Measurements from ENCODE around the gene ATP8A1. TPM values are rescaled to one million over a fixed set of nuclear protein-coding genes. Genes with fewer than 3 reads are reported as not detected.

Gene ATP8A1
- total and polyA plus RNA-seq, 8 donors: 21.5 to 60.9 (median 36.6) TPM

DNA sequence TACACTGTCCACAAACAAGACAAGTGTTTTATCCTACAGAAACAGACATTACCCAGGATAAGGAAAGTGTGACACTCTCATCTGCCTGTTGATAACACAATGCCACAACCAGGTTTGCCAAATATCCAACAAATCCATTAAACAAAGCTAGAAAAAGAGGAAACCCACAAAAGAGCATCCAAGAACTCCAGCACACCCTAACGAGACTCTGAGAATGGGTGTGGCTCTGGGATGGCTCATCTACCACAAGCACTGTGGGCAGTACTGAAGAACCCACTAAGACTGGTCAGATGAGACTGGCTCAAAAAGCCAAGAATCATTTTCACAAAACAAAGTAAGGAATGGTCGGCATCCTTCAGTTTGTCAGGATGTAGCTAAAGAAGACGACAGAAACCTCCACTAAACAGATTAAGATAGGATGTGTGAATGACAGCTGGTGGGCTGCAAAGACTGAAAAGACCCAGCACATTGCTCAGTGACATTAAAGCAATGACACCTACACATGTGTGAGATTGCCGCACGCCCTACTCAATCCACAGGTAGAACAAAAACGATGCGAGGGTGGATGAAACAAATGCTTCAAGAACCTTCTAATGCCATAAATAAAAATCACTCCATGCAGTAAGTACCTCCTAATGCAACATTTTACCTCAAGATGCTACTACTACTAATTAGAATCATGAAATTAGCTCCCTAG lies 14.7 kb downstream of the ATP8A1 start:
- intact Hi-C loops (cut with DNase I): no loop called here
- Histone ChIP-seq H3K4me3 (no peak overlapping the region), H3K4me1 (peaks cover 0 to 23% of the 10 kb centered on the region in 2 donors), H3K9me3 (no peaks in the 10 kb centered on the region), H3K36me3 (no peaks in the 10 kb centered on the region), H3K27me3 (no peaks in the 10 kb centered on the region), H3K27ac (no peak overlapping the region)
- TF ChIP-seq, protein P1, sequence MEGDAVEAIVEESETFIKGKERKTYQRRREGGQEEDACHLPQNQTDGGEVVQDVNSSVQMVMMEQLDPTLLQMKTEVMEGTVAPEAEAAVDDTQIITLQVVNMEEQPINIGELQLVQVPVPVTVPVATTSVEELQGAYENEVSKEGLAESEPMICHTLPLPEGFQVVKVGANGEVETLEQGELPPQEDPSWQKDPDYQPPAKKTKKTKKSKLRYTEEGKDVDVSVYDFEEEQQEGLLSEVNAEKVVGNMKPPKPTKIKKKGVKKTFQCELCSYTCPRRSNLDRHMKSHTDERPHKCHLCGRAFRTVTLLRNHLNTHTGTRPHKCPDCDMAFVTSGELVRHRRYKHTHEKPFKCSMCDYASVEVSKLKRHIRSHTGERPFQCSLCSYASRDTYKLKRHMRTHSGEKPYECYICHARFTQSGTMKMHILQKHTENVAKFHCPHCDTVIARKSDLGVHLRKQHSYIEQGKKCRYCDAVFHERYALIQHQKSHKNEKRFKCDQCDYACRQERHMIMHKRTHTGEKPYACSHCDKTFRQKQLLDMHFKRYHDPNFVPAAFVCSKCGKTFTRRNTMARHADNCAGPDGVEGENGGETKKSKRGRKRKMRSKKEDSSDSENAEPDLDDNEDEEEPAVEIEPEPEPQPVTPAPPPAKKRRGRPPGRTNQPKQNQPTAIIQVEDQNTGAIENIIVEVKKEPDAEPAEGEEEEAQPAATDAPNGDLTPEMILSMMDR (IDR thresholded peaks at IDR 0.05): no peak
- ATAC-seq (no peak), DNase-seq (no peak)

DNA sequence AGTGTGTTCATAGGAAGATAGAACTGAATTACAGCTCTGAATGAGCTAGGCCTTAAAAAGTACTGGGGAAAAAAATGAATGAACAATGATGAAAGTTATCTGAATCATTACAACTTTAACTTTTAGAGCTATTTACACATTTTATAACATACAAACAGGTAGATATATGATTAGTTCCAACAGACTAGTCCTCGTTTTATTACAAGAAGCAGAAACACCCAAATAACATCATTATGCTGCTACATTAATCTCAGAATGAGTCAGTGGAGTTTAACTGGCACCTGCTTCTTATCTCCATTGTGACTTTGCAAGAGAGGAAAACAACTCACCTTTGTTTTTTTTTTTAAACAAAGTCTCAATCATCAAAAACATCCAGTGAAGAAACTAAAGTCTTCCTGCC lies 15.2 kb downstream of the ATP8A1 start:
- intact Hi-C loops (cut with DNase I): no loop called here
- Histone ChIP-seq H3K36me3 (no peaks in the 10 kb centered on the region), H3K4me3 (no peak overlapping the region), H3K27me3 (no peaks in the 10 kb centered on the region), H3K27ac (no peak overlapping the region), H3K9me3 (no peaks in the 10 kb centered on the region), H3K4me1 (peaks cover 0 to 27% of the 10 kb centered on the region in 2 donors)
- TF ChIP-seq, protein P1 (IDR thresholded peaks at IDR 0.05): no peak
- ATAC-seq (no peak), DNase-seq (no peak)

- H3K4me1 ChIP-seq: peaks cover 0 to 27% of the 10 kb centered on the region in 2 donors
- intact Hi-C loops (cut with DNase I): no loop called here
- no peak overlapping the region for H3K4me3 ChIP-seq
- H3K27me3 ChIP-seq: no peaks in the 10 kb centered on the region
- DNase-seq (no peak), ATAC-seq (no peak)
- TF ChIP-seq, protein P1 (IDR thresholded peaks at IDR 0.05): no peak
- H3K36me3 ChIP-seq: no peaks in the 10 kb centered on the region
- H3K9me3 ChIP-seq: no peaks in the 10 kb centered on the region
- no peak overlapping the region for H3K27ac ChIP-seq
Measured at GRCh38 chr4:42641161-42641560, 15.7 kb downstream of the ATP8A1 start.

GRCh38 chr4:42640613-42641012 lies 16.3 kb downstream of the ATP8A1 start:
- H3K9me3 ChIP-seq: no peaks in the 10 kb centered on the region
- intact Hi-C loops (cut with DNase I): no loop called here
- DNase-seq (no peak), ATAC-seq (no peak)
- H3K4me3 ChIP-seq: no peak overlapping the region
- TF ChIP-seq, protein P1 (IDR thresholded peaks at IDR 0.05): no peak
- no peaks in the 10 kb centered on the region for H3K36me3 ChIP-seq
- H3K27ac ChIP-seq: no peak overlapping the region
- H3K27me3 ChIP-seq: no peaks in the 10 kb centered on the region
- peaks cover 0 to 27% of the 10 kb centered on the region in 2 donors for H3K4me1 ChIP-seq

DNA sequence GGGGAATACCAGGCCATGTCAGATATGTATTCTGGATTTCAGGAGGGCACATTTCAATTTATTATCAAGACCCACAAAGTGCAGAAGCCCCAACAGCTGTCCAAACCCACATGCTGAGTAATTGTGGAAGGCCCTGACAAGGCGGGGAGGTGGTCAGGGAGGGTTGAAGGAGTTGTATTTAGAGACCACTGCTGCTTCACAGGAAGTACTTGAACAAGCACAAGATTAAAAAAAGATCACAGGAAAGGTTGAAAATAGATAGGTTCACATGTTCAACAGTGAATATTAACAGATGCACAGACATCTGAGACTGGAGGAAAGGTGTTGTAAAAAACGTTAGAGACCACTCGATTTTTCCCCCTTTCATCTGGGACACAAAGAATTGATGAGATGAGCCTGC lies 17.9 kb downstream of the ATP8A1 start:
- H3K27ac ChIP-seq: no peak overlapping the region
- no peaks in the 10 kb centered on the region for H3K36me3 ChIP-seq
- H3K27me3 ChIP-seq: no peaks in the 10 kb centered on the region
- H3K4me1 ChIP-seq: peaks cover 0 to 27% of the 10 kb centered on the region in 2 donors
- no peaks in the 10 kb centered on the region for H3K9me3 ChIP-seq
- no peak overlapping the region for H3K4me3 ChIP-seq
- DNase-seq (no peak), ATAC-seq (no peak)
- TF ChIP-seq, protein P1 (IDR thresholded peaks at IDR 0.05): no peak
- intact Hi-C loops (cut with DNase I): no loop called here
